ENCODE results near the gene SGSM1.
A peak's percentile ranks its signal among the peaks of the same experiment; 100 is the strongest.
"Not testable (repeated sequence)": the region's sequence is repeated elsewhere in the genome, so short reads cannot be mapped to it uniquely, and the experiment has no call there.

The SGSM1 gene

GRCh38 chr22:24894998-24895397 lies 89.0 kb downstream of the SGSM1 start:
- ATAC-seq, result no peak
- DNase-seq, result no peak

GRCh38 chr22:24901448-24901847 lies 95.4 kb downstream of the SGSM1 start:
- no peak for ATAC-seq
- no peak for DNase-seq

- ATAC-seq, result no peak
Observed at GRCh38 chr22:24905909-24906308, 99.9 kb downstream of the SGSM1 start.

GRCh38 chr22:24907101-24907500 lies 101.1 kb downstream of the SGSM1 start:
- DNase-seq, ATAC-seq: not testable (repeated sequence)

More at GRCh38 chr22:24905909-24906308, 99.9 kb downstream of the SGSM1 start:
- DNase-seq, result no peak

GRCh38 chr22:24920029-24920428 lies 114.0 kb downstream of the SGSM1 start:
- DNase-seq, result no peak
- no peak for ATAC-seq

- no peak for ATAC-seq
- no peak for DNase-seq
Observed at GRCh38 chr22:24925586-24926427, 119.8 kb downstream of the SGSM1 start.

- no peak for ATAC-seq
- no peak for DNase-seq
Observed at GRCh38 chr22:24926428-24926725, 120.4 kb downstream of the SGSM1 start.

GRCh38 chr22:24926849-24927579 lies 121.0 kb downstream of the SGSM1 start:
- DNase-seq (no peak), ATAC-seq (no peak)

GRCh38 chr22:24928322-24928721 lies 122.3 kb downstream of the SGSM1 start:
- ATAC-seq, result no peak
- no peak for DNase-seq

- ATAC-seq, result no peak
- no peak for DNase-seq
Observed at GRCh38 chr22:24930678-24931077, 124.7 kb downstream of the SGSM1 start.

- no peak for ATAC-seq
- no peak for DNase-seq
Observed at GRCh38 chr22:24935771-24936483, 129.9 kb downstream of the SGSM1 start.

- DNase-seq, result no peak
- no peak for ATAC-seq
Observed at GRCh38 chr22:24937114-24937513, 131.1 kb downstream of the SGSM1 start.

GRCh38 chr22:24938741-24939341 lies 132.8 kb downstream of the SGSM1 start:
- no peak for ATAC-seq
- peak; percentile 14 for DNase-seq

- no peak for DNase-seq
- no peak for ATAC-seq
Observed at GRCh38 chr22:24942301-24942700, 136.3 kb downstream of the SGSM1 start.

GRCh38 chr22:24944217-24944937 lies 138.4 kb downstream of the SGSM1 start:
- no peak for ATAC-seq
- no peak for DNase-seq

- ATAC-seq, result no peak
Observed at GRCh38 chr22:24945430-24945829, 139.4 kb downstream of the SGSM1 start.

GRCh38 chr22:24947383-24947782 lies 141.4 kb downstream of the SGSM1 start:
- no peak for ATAC-seq
- no peak for DNase-seq

More at GRCh38 chr22:24945430-24945829, 139.4 kb downstream of the SGSM1 start:
- no peak for DNase-seq

- no peak for ATAC-seq
- no peak for DNase-seq
Observed at GRCh38 chr22:24947881-24948280, 141.9 kb downstream of the SGSM1 start.

GRCh38 chr22:24948356-24949202 lies 142.6 kb downstream of the SGSM1 start:
- ATAC-seq, result no peak

GRCh38 chr22:24950272-24950902 lies 144.4 kb downstream of the SGSM1 start:
- ATAC-seq (no peak), DNase-seq (no peak)

More at GRCh38 chr22:24948356-24949202, 142.6 kb downstream of the SGSM1 start:
- no peak for DNase-seq
